ENCODE measurements around the gene LNX1. TPM values are rescaled to one million over a fixed set of nuclear protein-coding genes. Genes with fewer than 3 reads are reported as not detected.

The LNX1 gene
- total RNA-seq, 1 experiment from 2014 or later: 4.2 TPM

- no peak for DNase-seq
- H3K9me3 Mint-ChIP-seq (ENCODE audit: low read depth, unreplicated experiment): no peaks in the 10 kb centered on the region
- H3K4me3 Mint-ChIP-seq (ENCODE audit: low read depth, unreplicated experiment): no peak overlapping the region
- H3K27me3 Mint-ChIP-seq (ENCODE audit: unreplicated experiment): no peaks in the 10 kb centered on the region
- H3K36me3 Mint-ChIP-seq (ENCODE audit: insufficient read depth, unreplicated experiment): no peaks in the 10 kb centered on the region
- TF ChIP-seq, protein P1, sequence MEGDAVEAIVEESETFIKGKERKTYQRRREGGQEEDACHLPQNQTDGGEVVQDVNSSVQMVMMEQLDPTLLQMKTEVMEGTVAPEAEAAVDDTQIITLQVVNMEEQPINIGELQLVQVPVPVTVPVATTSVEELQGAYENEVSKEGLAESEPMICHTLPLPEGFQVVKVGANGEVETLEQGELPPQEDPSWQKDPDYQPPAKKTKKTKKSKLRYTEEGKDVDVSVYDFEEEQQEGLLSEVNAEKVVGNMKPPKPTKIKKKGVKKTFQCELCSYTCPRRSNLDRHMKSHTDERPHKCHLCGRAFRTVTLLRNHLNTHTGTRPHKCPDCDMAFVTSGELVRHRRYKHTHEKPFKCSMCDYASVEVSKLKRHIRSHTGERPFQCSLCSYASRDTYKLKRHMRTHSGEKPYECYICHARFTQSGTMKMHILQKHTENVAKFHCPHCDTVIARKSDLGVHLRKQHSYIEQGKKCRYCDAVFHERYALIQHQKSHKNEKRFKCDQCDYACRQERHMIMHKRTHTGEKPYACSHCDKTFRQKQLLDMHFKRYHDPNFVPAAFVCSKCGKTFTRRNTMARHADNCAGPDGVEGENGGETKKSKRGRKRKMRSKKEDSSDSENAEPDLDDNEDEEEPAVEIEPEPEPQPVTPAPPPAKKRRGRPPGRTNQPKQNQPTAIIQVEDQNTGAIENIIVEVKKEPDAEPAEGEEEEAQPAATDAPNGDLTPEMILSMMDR (IDR thresholded peaks at IDR 0.05; ENCODE audit: unreplicated experiment): no peak
- intact Hi-C loops (cut with micrococcal nuclease; ENCODE audit: unreplicated experiment): no loop called here
- CTCF ChIA-PET: no interaction called here
- H3K4me1 Mint-ChIP-seq (ENCODE audit: low read depth, unreplicated experiment): peaks cover 13% of the 10 kb centered on the region
- no TSS peak for BruUV-seq (replicated peaks)
- no peak overlapping the region for H3K27ac Mint-ChIP-seq (ENCODE audit: unreplicated experiment)
Observed at GRCh38 chr4:53532521-53532920, 58.8 kb downstream of the LNX1 start.

GRCh38 chr4:53531585-53532224, 59.6 kb downstream of the LNX1 start:
- intact Hi-C loops (cut with micrococcal nuclease; ENCODE audit: unreplicated experiment): no loop called here
- no peaks in the 10 kb centered on the region for H3K9me3 Mint-ChIP-seq (ENCODE audit: low read depth, unreplicated experiment)

GRCh38 chr4:53529025-53529424, 62.3 kb downstream of the LNX1 start:
- intact Hi-C loops (cut with micrococcal nuclease; ENCODE audit: unreplicated experiment): no loop called here
- no TSS peak for BruUV-seq (replicated peaks)
- no peaks in the 10 kb centered on the region for H3K4me1 Mint-ChIP-seq (ENCODE audit: low read depth, unreplicated experiment)
- TF ChIP-seq, protein P1 (IDR thresholded peaks at IDR 0.05; ENCODE audit: unreplicated experiment): no peak
- no peaks in the 10 kb centered on the region for H3K9me3 Mint-ChIP-seq (ENCODE audit: low read depth, unreplicated experiment)
- H3K27ac Mint-ChIP-seq (ENCODE audit: unreplicated experiment): no peak overlapping the region
- no peaks in the 10 kb centered on the region for H3K27me3 Mint-ChIP-seq (ENCODE audit: unreplicated experiment)
- H3K4me3 Mint-ChIP-seq (ENCODE audit: low read depth, unreplicated experiment): no peak overlapping the region
- no peaks in the 10 kb centered on the region for H3K36me3 Mint-ChIP-seq (ENCODE audit: insufficient read depth, unreplicated experiment)
- CTCF ChIA-PET: interaction anchor here (0.6 kb wide), 1 partner anchor 962 kb away, joined by 3 read pairs; no protein-coding TSS in a partner anchor
- DNase-seq: no peak

More at GRCh38 chr4:53531585-53532224, 59.6 kb downstream of the LNX1 start:
- CTCF ChIA-PET: no interaction called here
- BruUV-seq (replicated peaks): no TSS peak
- no peak for DNase-seq
- Mint-ChIP-seq H3K27me3 (ENCODE audit: unreplicated experiment) (no peaks in the 10 kb centered on the region), H3K27ac (ENCODE audit: unreplicated experiment) (no peak overlapping the region), H3K36me3 (ENCODE audit: insufficient read depth, unreplicated experiment) (no peaks in the 10 kb centered on the region), H3K4me3 (ENCODE audit: low read depth, unreplicated experiment) (no peak overlapping the region), H3K4me1 (ENCODE audit: low read depth, unreplicated experiment) (peaks cover 7% of the 10 kb centered on the region)
- TF ChIP-seq, protein P1 (IDR thresholded peaks at IDR 0.05; ENCODE audit: unreplicated experiment): no peak

DNA sequence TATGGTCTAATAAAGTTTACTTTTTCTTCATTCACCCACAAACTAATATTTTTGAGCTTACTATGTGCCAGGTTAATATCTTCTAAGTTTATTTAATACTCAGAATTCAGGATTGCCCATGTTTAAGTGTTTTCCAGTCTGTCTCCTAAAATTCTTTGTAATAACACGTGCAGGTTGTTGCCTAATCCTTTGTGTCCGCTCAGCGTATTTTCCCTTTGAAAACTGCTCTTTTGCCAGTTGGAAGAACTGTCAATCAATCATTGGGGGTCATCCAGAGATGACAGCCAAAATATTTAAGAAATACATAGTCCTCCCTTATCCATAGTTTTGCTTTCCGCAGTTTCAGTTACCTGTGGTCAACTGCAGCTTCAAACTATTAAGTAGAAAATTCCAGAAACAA, 63.4 kb downstream of the LNX1 start:
- Mint-ChIP-seq H3K27ac (ENCODE audit: unreplicated experiment) (no peak overlapping the region), H3K9me3 (ENCODE audit: low read depth, unreplicated experiment) (no peaks in the 10 kb centered on the region), H3K4me3 (ENCODE audit: low read depth, unreplicated experiment) (no peak overlapping the region), H3K36me3 (ENCODE audit: insufficient read depth, unreplicated experiment) (no peaks in the 10 kb centered on the region), H3K27me3 (ENCODE audit: unreplicated experiment) (no peaks in the 10 kb centered on the region), H3K4me1 (ENCODE audit: low read depth, unreplicated experiment) (peaks cover under 1% of the 10 kb centered on the region)
- DNase-seq: no peak
- intact Hi-C loops (cut with micrococcal nuclease; ENCODE audit: unreplicated experiment): no loop called here
- no TSS peak for BruUV-seq (replicated peaks)
- CTCF ChIA-PET: no interaction called here
- TF ChIP-seq, protein P1 (IDR thresholded peaks at IDR 0.05; ENCODE audit: unreplicated experiment): no peak

Measured in Calu3 (cell line).